NCI-H1694 treated with DMSO at 0.1 percent for 48 hours (cell line): ENCODE measurements around the gene GABBR2.
"Not testable (repeated sequence)": the region's sequence is repeated elsewhere in the genome, so short reads cannot be mapped to it uniquely, and the experiment has no call there.

Experiments used
- DNase-seq: peaks from one replicate; lab custom pipeline; 2025; lab: John Stamatoyannopoulos, UW

GABBR2 gene

DNA sequence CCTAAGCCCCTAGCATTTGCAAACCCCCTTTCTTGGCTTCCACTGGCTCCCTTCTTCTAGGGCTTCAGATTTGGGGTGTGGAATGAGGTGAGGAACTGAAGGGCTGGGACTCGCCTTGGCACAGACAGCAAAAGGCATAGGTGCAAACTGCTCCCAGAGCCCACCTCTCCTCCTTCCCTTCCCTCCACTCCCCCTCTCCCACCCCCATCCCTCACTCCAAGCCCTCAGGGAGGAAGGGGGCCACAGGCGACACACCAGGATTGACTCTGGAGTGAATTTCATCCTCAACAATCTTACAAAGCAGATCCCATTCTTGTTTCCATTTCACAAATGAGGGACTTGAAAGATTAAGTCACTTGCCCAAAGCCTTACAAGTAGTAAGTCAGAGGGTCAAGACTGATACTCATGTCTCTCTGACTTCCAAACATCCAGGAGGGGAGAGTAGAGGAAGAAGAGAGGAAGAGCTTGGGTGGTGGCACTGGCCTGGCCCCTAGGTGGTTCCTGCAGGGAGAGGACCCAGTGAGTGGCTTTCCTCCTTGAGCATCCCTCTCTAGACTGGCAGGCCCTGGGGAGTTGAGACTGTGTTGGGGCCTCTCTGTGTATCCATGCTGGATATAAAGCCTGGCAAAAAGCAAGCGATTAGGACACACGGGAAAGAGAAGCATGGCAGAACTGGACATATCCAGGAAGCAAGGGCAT, 193.1 kb downstream of the GABBR2 start:
- no peak for DNase-seq

DNA sequence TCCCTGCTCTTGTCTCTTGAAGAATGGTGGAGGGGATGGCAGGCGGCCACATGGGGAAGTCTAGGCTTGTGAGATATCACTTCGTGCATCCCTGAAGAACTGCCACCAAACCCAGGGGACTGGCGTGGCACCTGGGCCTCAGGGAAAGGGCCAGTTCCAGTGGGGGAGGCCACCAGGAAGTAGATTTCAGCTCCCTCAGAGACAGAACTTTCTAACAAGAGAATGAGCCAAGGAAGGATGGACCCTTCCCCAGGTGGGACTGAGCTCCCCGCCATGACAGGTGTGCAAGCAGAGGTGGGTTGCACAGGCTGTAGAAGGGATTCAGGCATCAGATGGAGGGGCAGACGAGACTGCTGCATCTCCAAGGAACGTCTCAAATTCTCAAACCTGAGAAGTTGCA, 193.9 kb downstream of the GABBR2 start:
- DNase-seq, result no peak

DNA sequence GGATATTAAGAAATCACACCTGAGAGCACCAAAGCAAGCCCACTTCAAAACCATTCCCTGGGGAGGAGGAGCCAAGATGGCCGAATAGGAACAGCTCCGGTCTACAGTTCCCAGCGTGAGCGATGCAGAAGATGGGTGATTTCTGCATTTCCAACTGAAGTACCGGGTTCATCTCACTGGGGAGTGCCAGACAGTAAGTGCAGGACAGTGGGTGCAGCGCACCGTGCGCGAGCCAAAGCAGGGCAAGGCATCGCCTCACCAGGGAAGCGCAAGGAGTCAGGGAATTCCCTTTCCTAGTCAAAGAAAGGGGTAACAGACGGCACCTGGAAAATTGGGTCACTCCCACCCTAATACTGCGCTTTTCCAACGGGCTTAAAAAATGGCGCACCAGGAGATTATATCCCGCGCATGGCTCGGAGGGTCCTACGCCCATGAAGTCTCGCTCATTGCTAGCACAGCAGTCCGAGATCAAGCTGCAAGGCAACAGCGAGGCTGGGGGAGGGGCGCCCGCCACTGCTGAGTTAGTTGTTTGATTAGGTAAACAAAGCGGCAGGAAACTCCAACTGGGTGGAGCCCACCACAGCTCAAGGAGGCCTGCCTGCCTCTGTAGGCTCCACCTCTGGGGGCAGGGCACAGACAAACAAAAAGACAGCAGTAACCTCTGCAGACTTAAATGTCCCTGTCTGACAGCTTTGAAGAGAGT, 200.4 kb downstream of the GABBR2 start:
- not testable (repeated sequence) for DNase-seq

DNA sequence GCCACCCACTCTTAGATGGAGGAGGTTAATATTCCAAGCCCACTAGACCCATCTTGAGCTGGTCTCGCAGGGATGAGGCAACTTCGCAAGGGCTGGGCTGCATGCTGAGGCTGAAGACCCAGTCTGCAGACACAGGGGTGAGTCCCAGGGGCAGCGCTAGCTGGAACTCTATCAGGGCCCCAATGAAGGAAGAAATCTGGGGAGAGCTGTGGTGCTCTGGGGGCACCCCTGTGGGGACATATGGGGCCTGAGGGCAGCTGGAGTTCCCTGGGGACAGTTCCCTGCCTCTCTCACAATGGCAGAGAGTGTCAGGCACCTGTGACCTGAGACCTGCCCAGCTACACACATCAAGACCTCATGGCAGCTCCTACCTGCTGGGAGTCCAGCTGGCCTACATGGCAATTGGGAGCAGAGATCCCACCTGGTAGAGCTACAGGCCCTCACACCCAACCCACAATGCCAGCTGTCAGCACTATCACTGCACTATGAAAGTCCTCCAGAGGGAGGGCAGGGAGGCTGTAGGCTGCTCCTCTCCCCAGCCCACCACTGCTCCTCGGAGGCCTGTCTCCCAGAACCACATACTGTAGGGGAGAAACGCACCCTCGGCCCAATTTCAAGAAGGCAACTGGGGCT, 202.2 kb downstream of the GABBR2 start:
- no peak for DNase-seq

DNA sequence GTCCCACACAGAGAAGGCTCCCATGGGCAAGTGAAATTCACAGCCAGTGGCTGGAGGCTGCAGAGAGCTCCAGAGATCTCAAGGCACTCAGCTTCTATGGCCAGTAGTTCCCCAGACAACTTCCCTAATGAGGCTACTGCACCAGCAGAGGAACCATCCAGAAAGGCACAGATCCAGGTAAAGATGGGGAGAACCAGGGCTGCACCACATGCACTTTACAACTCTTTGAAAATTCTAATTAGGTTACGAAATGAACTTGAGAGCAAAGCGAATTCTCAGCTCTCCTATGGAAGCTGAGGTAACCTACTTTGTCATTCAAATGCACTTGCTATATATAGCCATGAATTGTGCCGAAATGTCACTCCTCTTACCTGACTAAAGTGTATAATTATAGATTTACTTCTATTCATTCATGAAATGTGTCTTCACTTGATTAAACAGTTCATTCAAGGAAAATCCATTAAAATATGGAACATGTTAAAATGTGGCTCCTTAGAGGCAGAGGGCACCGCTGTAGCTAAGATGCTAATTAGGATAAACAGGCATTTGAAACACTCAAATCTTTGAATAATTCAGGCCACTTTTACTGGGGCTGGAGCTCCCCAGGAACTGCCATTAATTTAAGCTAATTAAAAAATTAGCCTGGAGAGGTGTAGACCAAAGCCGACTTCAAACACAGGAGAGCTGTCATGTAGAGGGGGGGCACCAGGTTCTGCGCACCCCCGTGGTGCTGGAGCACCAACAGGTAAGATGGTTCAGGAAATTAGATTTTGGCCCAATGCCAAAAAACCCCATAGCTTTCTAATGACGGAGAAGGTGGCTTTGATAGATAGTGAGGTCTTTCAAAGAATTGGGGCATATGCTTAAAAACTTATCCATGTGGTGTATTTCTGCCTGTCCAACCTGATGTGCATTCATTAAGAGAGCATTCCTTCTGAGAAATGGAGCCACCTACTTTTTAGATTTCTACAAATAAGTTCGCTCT, 204.1 kb downstream of the GABBR2 start:
- DNase-seq, result no peak

DNA sequence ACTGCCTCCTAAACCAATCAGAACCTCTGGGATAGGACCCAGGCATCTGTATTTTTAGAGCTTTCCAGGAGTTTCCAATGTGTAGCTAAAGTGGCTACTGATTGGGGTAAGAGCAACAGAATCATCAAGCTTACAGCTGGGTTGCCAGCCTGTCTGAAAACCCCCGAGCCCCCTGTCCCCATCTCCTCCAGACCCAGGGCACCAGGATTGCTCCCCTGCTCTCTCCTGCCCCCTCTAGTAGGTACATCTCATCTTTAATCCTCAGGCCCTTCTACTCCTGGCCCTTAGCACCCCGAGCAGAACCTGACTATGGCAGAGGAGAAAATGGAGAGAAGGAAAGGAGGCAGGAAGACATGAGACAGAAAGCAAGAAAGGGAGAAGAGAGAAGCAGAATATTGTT, 204.9 kb downstream of the GABBR2 start:
- no peak for DNase-seq

DNA sequence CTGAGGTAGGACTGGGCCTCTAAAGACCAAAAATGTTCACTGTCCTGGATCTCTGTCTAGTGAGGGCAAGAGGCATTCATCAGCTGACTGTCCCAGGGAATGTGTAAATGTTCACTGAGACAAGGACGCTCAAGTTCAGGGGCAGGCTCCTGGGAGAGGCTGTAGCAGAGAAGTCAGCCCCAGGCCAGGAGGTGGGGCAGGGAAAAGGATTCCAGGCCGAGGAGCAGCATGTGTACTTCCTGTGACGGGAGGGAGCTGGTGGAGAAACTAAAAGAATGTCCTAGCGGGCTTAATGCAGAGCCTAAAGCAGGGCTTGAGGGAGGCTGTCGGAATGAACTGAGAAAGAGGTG, 205.8 kb downstream of the GABBR2 start:
- no peak for DNase-seq

DNA sequence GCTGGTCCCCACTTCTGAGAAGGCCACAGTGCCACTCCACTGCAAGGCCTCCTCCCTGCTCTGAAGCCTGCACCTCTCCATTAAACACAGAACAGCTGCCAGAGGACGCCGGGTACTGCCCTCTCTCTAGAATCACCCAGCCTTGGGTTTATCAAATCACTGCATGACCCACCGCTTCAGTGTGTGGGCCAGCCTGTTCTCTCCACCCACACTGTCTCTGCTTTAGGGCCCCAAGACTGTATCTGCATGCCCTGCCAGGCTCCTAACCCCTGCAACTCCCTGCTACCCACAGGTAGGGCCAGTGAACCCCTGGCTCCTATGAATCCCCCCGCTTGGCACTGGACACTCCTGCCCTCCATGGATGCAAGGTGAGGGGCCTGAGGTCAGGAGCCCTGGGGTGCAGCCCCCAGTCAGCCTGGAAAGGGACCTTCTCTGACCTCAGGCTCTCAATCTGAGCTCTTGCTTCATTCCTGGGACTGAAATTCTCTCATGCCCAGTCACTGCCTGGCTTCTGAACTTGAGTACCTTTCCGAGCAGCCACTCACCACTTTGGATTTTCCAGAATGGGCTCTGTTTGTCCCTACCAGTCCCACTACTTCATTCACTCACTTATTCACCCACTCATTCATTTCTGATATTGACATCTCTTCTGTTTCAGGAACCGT, 206.3 kb downstream of the GABBR2 start:
- DNase-seq, result no peak

DNA sequence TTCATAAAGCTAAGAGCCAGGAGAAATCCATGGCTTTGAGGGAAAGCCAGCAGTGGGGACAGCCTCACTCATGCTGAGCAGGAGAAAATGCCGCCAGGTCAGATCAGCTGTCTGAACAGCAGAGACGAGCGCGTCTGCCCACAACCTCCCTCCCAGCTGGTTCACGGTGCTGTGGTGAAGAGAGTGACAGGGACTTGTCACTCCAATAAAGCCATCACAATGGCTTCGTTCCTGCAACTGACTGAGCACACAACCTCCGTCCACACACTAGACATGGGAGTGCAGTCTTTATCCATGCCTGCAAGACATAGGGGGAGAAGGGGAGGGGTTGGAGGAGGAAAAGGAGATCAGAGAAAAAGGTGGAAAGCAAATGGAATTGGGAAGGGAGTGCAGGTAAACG, 206.9 kb downstream of the GABBR2 start:
- DNase-seq, result peak; percentile 1

DNA sequence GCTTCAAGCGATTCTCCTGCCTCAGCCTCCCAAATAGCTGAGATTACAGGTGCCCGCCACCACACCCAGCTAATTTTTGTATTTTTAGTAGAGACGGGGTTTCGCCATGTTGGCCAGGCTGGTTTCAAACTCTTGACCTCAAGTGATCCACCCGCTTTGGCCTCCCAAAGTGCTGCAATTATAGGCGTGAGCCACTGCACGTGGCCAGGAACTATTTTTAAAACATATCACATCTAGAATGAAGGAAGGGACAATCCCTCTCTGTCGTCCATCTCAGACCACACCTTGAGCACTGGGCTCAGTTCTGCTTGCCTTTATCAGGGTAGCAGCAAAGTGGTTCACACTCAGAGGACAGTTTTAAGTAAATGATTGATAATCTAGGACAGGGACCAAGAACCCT, 207.5 kb downstream of the GABBR2 start:
- not testable (repeated sequence) for DNase-seq

DNA sequence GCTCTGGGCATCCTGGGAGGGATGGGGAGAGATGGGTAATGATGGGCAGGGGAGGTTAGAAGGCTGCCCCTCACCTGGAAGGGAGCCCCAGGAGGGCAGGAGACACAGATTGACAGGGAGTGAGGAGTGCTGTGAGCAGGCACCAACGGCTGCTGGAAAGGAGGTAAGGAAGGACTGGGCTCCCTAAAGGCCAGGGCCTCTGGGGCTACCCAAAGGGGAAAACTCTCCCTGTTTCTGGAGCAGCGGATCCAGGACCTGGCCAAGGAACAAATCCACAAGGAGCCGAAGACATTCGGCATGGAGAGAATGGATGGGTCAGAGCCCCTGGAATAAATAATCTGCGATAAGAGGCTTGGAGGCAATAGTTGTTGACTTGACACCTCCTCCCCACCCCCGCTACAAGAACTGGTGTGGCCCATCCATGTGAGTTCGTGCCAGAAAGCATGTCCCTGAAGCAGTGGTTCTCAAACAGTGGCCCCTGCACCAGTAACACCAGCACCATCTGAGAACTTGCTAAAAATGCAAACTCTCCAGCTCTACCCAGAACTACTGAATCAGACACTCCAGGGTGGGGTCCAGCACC, 208.3 kb downstream of the GABBR2 start:
- no peak for DNase-seq

DNA sequence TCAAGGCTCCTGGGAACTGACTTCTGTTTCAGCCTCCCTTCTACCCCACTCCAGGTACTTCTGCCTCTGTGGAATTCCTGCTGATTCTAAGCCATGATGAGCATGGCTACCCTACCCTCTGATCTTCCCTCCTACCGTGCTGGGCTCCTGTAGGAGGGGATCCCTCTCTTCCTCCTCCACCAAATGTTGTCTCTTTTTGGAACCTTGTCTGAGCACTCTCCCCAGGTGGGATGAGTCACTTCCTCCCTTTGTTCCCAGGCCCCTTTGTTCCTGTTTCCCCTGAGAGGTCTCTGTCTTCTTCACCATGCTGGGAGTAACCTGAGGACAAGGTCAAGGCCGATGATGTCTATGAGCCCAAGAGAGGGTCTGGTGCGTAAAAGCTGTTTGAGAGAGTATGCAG, 213.2 kb downstream of the GABBR2 start:
- DNase-seq, result no peak

DNA sequence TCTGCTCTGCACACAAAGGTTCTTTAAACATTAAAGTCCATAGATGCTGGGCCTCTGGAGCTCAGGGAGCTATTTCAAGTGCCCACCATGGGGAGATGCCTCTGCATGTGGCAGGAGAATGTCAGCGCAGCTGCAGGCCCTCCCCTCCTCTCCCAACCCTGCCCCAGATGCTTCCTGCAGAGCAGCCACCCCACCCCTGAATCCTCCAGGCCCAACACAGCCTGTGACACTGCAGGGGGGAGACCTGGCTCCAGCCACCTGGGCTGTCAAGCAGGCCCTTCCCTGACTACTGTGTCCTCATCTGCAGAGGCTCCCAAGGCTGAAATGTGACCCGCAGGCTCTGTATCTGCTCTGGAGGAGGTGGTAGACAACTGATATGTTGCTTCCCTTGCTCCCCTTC, 213.9 kb downstream of the GABBR2 start:
- no peak for DNase-seq

DNA sequence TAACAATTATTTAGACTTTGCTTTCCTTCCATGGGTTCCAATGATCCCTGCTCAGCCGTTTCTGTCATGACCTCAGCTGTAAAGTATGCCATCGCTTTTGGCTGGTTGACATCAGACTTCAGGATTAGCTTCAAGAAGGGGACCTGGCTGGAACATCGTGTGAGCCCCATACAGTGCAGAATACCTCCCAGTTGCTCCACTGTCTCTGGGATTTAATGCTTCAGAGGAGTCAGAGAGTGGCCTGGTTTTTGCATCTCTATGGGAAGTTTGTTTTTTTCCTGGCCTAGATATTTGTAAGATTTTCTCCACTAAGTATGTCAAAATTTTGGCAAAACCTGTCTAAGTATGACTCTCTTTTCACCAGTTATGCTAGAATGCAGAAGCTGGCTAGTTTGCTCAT, 216.9 kb downstream of the GABBR2 start:
- DNase-seq, result no peak

DNA sequence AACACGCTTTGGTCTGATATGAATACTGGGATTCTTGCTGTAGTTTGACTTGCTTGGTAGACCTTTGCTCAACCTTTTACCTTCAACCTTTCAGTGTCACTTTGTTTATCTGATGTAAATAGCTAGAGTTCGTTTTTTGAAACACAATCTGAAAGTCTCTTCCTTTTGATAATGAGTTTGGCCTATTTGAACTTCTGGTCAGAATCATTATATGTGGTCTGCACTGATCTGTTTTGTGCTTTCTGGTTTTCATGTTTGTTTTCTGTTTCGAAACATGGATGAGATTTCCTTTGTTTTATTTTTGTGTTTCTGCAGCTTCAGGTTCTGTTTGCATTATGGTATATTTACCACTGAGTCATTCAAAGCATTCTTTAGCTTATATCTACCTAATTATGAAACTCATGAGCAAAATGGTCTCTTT, 217.5 kb downstream of the GABBR2 start:
- DNase-seq, result no peak

DNA sequence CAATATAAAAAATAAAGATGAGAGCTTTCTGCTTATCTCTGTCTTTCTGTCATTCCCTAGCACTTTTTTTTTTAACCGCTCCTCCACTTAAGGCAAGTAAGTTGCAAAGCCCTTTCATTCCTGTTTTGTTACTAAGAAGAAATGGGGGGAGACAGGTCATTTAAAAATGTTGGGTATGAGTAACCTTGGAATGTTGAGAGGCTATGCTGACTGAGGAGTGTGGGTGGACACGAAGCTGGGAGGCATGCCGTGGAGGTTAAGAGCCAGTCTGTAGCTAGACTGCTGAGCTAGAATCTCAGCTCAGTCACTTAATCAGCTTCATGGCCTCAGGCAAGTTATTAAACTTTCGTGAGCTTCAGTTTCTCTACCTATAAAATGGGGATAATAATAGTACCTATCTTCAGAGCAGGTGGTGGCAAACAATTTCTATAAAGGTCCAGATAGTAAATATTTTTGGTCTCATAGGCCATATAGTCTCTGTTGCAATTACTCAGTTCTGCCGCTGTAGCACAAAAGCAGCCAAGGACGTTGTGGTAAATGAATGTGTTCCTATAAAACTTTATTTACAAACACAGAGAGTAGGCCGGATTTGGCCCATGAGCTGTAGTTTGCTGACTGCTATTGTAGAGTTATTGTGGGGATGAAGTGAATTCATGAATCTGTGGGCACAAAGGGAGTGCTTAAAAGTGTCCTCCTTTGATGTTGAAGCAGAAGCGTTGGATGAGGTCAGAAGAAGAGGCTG, 220.0 kb downstream of the GABBR2 start:
- no peak for DNase-seq

DNA sequence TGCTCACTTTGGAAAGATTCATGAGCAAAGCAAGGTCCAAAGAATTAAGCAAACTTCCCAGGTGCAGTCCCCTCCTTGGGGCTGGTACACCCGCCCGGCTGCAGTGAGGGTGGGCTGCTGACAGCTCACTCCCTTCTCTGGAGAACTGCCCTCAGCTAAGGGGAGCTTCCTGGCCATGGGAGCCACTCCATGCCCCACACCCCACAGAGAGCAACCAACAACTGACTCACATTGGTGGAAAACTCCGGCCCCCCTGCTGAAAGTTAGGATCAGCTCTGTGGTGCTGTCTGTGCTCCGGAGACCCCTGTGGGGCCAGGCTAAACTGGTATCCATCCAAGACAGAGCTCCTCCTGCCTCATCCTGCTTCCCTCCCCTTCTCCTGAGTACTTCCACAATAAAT, 223.0 kb downstream of the GABBR2 start:
- DNase-seq, result no peak

DNA sequence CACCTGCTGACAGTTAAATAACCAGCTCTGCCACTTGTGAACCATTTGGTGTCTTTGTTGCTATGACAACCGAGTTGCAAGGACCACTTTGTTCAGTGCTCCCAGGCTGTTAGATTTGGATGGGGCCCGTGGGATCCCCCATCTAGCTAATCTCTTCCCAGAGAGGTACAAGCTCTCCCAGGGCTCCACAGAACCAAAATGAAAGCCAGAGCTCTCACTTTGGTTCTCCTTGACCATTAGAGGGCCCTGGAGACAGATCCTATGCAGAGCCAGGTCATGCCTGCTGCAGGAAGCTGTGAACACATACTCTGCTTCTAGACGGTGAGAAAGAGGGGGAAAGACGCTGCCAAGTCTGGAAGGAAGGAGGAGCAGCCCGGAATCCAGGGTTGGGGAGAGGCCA, 224.6 kb downstream of the GABBR2 start:
- no peak for DNase-seq

DNA sequence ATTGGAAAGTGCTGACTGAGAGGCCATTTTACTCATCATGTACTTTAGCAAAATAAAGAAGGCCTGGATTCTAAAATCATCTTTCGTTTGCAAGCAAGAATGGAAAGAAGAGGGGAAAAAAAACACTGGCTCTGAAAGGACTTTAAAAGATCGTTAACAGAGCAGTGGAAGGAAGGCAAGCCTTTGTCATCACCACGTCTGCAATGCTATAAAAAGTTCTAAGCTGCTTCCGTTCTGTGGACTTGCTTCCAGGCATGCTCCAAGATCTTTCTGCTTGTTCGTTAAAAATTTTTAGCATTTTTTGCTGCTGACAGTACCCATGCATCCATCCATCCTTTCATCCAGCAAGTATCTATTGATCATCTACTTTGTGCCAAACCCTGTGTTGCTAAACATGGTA, 226.5 kb downstream of the GABBR2 start:
- no peak for DNase-seq

DNA sequence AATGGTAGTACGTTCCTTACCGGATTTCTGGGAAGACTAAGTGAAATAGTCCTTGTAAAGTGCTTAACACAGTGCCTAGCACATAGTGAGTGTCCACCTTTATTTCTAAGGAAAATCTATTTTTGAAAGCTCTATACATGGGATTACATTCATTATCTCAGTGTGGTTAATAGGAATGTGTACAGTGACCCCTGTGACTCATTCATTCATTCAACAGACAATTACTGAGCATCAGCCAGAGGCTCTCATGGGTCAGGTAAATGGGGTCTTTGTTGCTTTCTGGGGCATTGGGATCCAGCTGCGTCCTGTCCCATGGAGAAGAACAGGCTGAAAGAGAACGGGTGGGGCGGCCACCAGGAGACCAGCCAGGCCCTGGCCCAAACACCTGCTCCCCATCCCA, 227.1 kb downstream of the GABBR2 start:
- no peak for DNase-seq
